Smooth muscle cell (in vitro differentiated cells): ENCODE results near the gene FAM219B. TPM values are rescaled to one million over a fixed set of nuclear protein-coding genes. Genes with fewer than 3 reads are reported as not detected.

Experiments used
- DNase-seq: peaks from one replicate; lab custom pipeline; 2025; ENCODE audit not compliant: unreplicated experiment; lab: John Stamatoyannopoulos, UW
- H2AFZ ChIP-seq: fragments of 200-600 bp; sonication (generic); 2 replicates; pipeline ENCODE4 v1.6.0; 2016; ENCODE audit warnings: antibody characterized with exemption, low read depth, mild to moderate bottlenecking
- H3F3A ChIP-seq: fragments of 200-600 bp; sonication (generic); 2 replicates; pipeline ENCODE4 v1.6.0; 2017; ENCODE audit warnings: antibody characterized with exemption, low read depth
- H3K27ac ChIP-seq: fragments of 200-600 bp; sonication (generic); 2 replicates; pipeline ENCODE4 v1.5.1; 2016; ENCODE audit warnings: low read depth, mild to moderate bottlenecking
- H3K27me3 ChIP-seq: fragments of 200-600 bp; sonication (generic); 2 replicates; pipeline ENCODE4 v1.6.1; 2016; ENCODE audit warnings: low read depth, mild to moderate bottlenecking
- H3K36me3 ChIP-seq: fragments of 200-600 bp; sonication (generic); 2 replicates; pipeline ENCODE4 v1.5.1; 2016; ENCODE audit warnings: low read depth
- H3K4me1 ChIP-seq: fragments of 200-600 bp; sonication (generic); 2 replicates; pipeline ENCODE4 v1.5.1; 2016; ENCODE audit warnings: low read depth
- H3K4me2 ChIP-seq: fragments of 200-600 bp; sonication (generic); 2 replicates; pipeline ENCODE4 v1.6.0; 2016; ENCODE audit warnings: mild to moderate bottlenecking
- H3K4me3 ChIP-seq: fragments of 200-600 bp; sonication (generic); 2 replicates; pipeline ENCODE4 v1.5.1; 2016; ENCODE audit warnings: mild to moderate bottlenecking
- H3K79me2 ChIP-seq: fragments of 200-600 bp; sonication (generic); 2 replicates; pipeline ENCODE4 v1.6.0; 2016; ENCODE audit warnings: low read depth, mild to moderate bottlenecking
- H3K9ac ChIP-seq: fragments of 200-600 bp; sonication (generic); 2 replicates; pipeline ENCODE4 v1.6.0; 2016; ENCODE audit warnings: low read depth
- H3K9me3 ChIP-seq: fragments of 200-600 bp; sonication (generic); replicated peaks from 2 replicates; pipeline ENCODE4 v1.5.1; 2016; ENCODE audit warnings: low read depth
- H4K20me1 ChIP-seq: fragments of 200-600 bp; sonication (generic); 2 replicates; pipeline ENCODE4 v1.6.0; 2016; ENCODE audit warnings: low read depth
- CTCF ChIP-seq: fragments of 200-600 bp; sonication (generic); IDR thresholded peaks from 2 replicates; pipeline ENCODE4 v1.5.1; 2017; ENCODE audit warnings: borderline replicate concordance, mild to moderate bottlenecking, antibody characterized with exemption; ENCODE audit not compliant: insufficient read depth, poor library complexity, severe bottlenecking
- WGBS: methylation state at CpG from one replicate; pipeline ENCODE4 v1.1.7; 2016; ENCODE audit warnings: low lambda C conversion rate; 5-methylcytosine and 5-hydroxymethylcytosine counted together
- polyA plus RNA-seq: library from polyadenylated mRNA; unstranded; fragments of >200 nt; fragmentation: Nextera tagmentation; extraction: Ambion mirVana; gene quantifications from 2 replicates; pipeline ENCODE4 v1.2.1, GENCODE V29; 2016
- total RNA-seq: library from RNA; depleted of rRNA; stranded (reverse); fragments of >200 nt; gene quantifications from 2 replicates; pipeline ENCODE4 v1.2.3, GENCODE V29; 2014

Gene FAM219B
- total and polyA plus RNA-seq, 2 experiments from 2014 or later, result 37.1 to 52.4 TPM

GRCh38 chr15:74869726-74870407 lies 36.8 kb downstream of the FAM219B start:
- Histone ChIP-seq H3K4me1 (peaks cover 11% of the 10 kb centered on the region), H3K4me2 (peak overlapping the region; percentile 15), H3K9ac (no peak overlapping the region), H3K27me3 (no peaks in the 10 kb centered on the region), H3K27ac (peak overlapping the region; percentile 37), H3K36me3 (no peaks in the 10 kb centered on the region), H3K9me3 (no peaks in the 10 kb centered on the region), H3K4me3 (no peak overlapping the region), H3K79me2 (peaks cover 70% of the 10 kb centered on the region), H3F3A (no peaks in the 10 kb centered on the region), H4K20me1 (peaks cover 77% of the 10 kb centered on the region), H2AFZ (no peak overlapping the region)
- TF ChIP-seq CTCF, result no peak
- DNase-seq, result no peak
- WGBS, result 73% methylated on average over 6 of the region's 6 CpGs

- no peak for TF ChIP-seq CTCF
- H3K9me3 ChIP-seq, result no peaks in the 10 kb centered on the region
- H3K27me3 ChIP-seq, result no peaks in the 10 kb centered on the region
- no peak overlapping the region for H3K9ac ChIP-seq
- H4K20me1 ChIP-seq, result peaks cover 81% of the 10 kb centered on the region
- peak overlapping the region; percentile 15 for H3K4me2 ChIP-seq
- no peak overlapping the region for H2AFZ ChIP-seq
- H3K4me1 ChIP-seq, result peaks cover 11% of the 10 kb centered on the region
- H3F3A ChIP-seq, result no peaks in the 10 kb centered on the region
- H3K27ac ChIP-seq, result peak overlapping the region; percentile 37
- H3K79me2 ChIP-seq, result peaks cover 74% of the 10 kb centered on the region
- no peak overlapping the region for H3K4me3 ChIP-seq
- H3K36me3 ChIP-seq, result no peaks in the 10 kb centered on the region
- no peak for DNase-seq
Observed at GRCh38 chr15:74869372-74869725, 37.3 kb downstream of the FAM219B start.

GRCh38 chr15:74868059-74868458 lies 38.6 kb downstream of the FAM219B start:
- Histone ChIP-seq H3K27me3 (no peaks in the 10 kb centered on the region), H2AFZ (no peak overlapping the region), H3K4me2 (no peak overlapping the region), H3K79me2 (peaks cover 80% of the 10 kb centered on the region), H3K4me1 (peaks cover 8% of the 10 kb centered on the region), H3K27ac (no peak overlapping the region), H3F3A (no peaks in the 10 kb centered on the region), H3K9ac (no peak overlapping the region), H3K9me3 (no peaks in the 10 kb centered on the region), H3K4me3 (no peak overlapping the region), H4K20me1 (peaks cover 92% of the 10 kb centered on the region), H3K36me3 (no peaks in the 10 kb centered on the region)
- no peak for TF ChIP-seq CTCF
- DNase-seq, result no peak
- 94% methylated on average over 6 of the region's 6 CpGs for WGBS

- Histone ChIP-seq H3K4me2 (no peak overlapping the region), H3F3A (no peaks in the 10 kb centered on the region), H3K9me3 (no peaks in the 10 kb centered on the region), H3K79me2 (peaks cover 77% of the 10 kb centered on the region), H4K20me1 (peaks cover 93% of the 10 kb centered on the region), H3K27ac (no peak overlapping the region), H3K4me1 (peaks cover 7% of the 10 kb centered on the region), H3K27me3 (no peaks in the 10 kb centered on the region), H3K9ac (no peak overlapping the region), H2AFZ (no peak overlapping the region), H3K4me3 (no peak overlapping the region), H3K36me3 (no peaks in the 10 kb centered on the region)
- TF ChIP-seq CTCF, result no peak
- WGBS, result 82% methylated on average over 1 of the region's 1 CpG
- no peak for DNase-seq
Observed at GRCh38 chr15:74867466-74868038, 39.1 kb downstream of the FAM219B start.
